Hepatocyte (in vitro differentiated cells): Measurements from ENCODE around the gene MPHOSPH8. TPM values are rescaled to one million over a fixed set of nuclear protein-coding genes. Genes with fewer than 3 reads are reported as not detected.

Source experiments
- DNase-seq: peaks from one replicate; pipeline ENCODE4 v3.0.0-alpha.2; 2016; ENCODE audit warnings: low spot score
- H2AFZ ChIP-seq: fragments of 200-600 bp; sonication (generic); 2 replicates; pipeline ENCODE4 v1.6.0; 2016; ENCODE audit warnings: antibody characterized with exemption, mild to moderate bottlenecking
- H3K27ac ChIP-seq: fragments of 200-600 bp; sonication (generic); 2 replicates; pipeline ENCODE4 v1.5.1; 2016; ENCODE audit warnings: mild to moderate bottlenecking
- H3K27me3 ChIP-seq: fragments of 200-600 bp; sonication (generic); 2 replicates; pipeline ENCODE4 v1.6.1; 2016
- H3K36me3 ChIP-seq: fragments of 200-600 bp; sonication (generic); replicated peaks from 2 replicates; pipeline ENCODE4 v1.5.1; 2016; ENCODE audit warnings: low read depth; ENCODE audit not compliant: insufficient read depth
- H3K4me1 ChIP-seq: fragments of 200-600 bp; sonication (generic); 2 replicates; pipeline ENCODE4 v1.5.1; 2016; ENCODE audit warnings: mild to moderate bottlenecking, moderate library complexity; ENCODE audit not compliant: insufficient read depth
- H3K4me2 ChIP-seq: fragments of 200-600 bp; sonication (generic); 2 replicates; pipeline ENCODE4 v1.6.0; 2016
- H3K4me3 ChIP-seq: fragments of 200-600 bp; sonication (generic); 2 replicates; pipeline ENCODE4 v1.5.1; 2016; ENCODE audit warnings: mild to moderate bottlenecking
- H3K79me2 ChIP-seq: fragments of 200-600 bp; sonication (generic); 2 replicates; pipeline ENCODE4 v1.6.0; 2017; ENCODE audit warnings: mild to moderate bottlenecking
- H3K9me2 ChIP-seq: fragments of 200-600 bp; sonication (generic); replicated peaks from 2 replicates; pipeline ENCODE4 v1.6.0; 2017; ENCODE audit warnings: mild to moderate bottlenecking; ENCODE audit not compliant: insufficient read depth
- H3K9me3 ChIP-seq: fragments of 200-600 bp; sonication (generic); 2 replicates; pipeline ENCODE4 v1.5.1; 2016; ENCODE audit warnings: low read depth, mild to moderate bottlenecking
- H4K20me1 ChIP-seq: fragments of 200-600 bp; sonication (generic); 2 replicates; pipeline ENCODE4 v1.6.0; 2016; ENCODE audit warnings: mild to moderate bottlenecking; ENCODE audit not compliant: insufficient read depth, poor library complexity, severe bottlenecking
- EZH2 ChIP-seq: fragments of 200-600 bp; sonication (generic); IDR thresholded peaks from 2 replicates; pipeline ENCODE4 v1.6.1; 2016; ENCODE audit warnings: antibody characterized with exemption, mild to moderate bottlenecking, borderline replicate concordance
- EZH2phosphoT487 ChIP-seq: fragments of 200-600 bp; sonication (generic); IDR thresholded peaks from one replicate; pipeline ENCODE4 v1.6.1; 2018; ENCODE audit warnings: antibody characterized with exemption, mild to moderate bottlenecking, low read depth, moderate library complexity; ENCODE audit not compliant: unreplicated experiment, severe bottlenecking
- WGBS: methylation state at CpG from one replicate; pipeline ENCODE4 v1.1.6; 2016; ENCODE audit warnings: low lambda C conversion rate; ENCODE audit errors: missing lambda C conversion rate; 5-methylcytosine and 5-hydroxymethylcytosine counted together
- polyA plus RNA-seq: library from polyadenylated mRNA; unstranded; fragments of >200 nt; fragmentation: Nextera tagmentation; extraction: Ambion mirVana; gene quantifications from 2 replicates; pipeline ENCODE4 v1.2.1, GENCODE V29; 2016
- total RNA-seq: library from RNA; depleted of rRNA; stranded (reverse); fragments of >200 nt; gene quantifications from 2 replicates; pipeline ENCODE4 v1.2.3, GENCODE V29; 2014
- TF ChIP-seq, protein P1 (sequence below): fragments of 200-600 bp; sonication (generic); IDR thresholded peaks from 2 replicates; pipeline ENCODE4 v1.5.1; 2016; ENCODE audit warnings: antibody characterized with exemption, mild to moderate bottlenecking; ENCODE audit not compliant: poor library complexity

MPHOSPH8 gene
- total and polyA plus RNA-seq, 2 experiments from 2014 or later = 12.8 to 17.5 TPM

DNA sequence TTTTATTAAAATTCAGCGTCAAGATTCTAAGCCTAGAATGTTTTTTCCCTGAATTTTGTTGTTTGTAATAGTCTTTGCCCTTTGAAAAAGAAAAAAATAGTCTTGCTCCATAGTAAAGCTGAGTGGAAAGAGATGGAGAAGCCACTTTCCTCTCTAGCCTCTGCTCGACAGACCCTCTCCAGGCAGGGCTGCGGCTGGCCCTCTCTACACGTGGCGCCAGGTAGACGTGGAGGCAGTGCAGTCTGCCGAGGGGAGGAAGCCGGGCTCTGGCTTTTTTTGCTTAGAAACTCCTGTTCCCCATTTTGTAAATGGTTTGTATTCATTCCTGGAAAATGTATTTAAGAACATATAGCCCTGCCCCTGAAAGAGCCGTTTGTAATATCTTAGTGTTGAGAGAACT, 35.3 kb downstream of the MPHOSPH8 start:
- H3K4me3 ChIP-seq = no peak overlapping the region
- no peaks in the 10 kb centered on the region for H3K27me3 ChIP-seq
- H3K79me2 ChIP-seq = no peaks in the 10 kb centered on the region
- H2AFZ ChIP-seq = no peak overlapping the region
- TF ChIP-seq, protein P1, sequence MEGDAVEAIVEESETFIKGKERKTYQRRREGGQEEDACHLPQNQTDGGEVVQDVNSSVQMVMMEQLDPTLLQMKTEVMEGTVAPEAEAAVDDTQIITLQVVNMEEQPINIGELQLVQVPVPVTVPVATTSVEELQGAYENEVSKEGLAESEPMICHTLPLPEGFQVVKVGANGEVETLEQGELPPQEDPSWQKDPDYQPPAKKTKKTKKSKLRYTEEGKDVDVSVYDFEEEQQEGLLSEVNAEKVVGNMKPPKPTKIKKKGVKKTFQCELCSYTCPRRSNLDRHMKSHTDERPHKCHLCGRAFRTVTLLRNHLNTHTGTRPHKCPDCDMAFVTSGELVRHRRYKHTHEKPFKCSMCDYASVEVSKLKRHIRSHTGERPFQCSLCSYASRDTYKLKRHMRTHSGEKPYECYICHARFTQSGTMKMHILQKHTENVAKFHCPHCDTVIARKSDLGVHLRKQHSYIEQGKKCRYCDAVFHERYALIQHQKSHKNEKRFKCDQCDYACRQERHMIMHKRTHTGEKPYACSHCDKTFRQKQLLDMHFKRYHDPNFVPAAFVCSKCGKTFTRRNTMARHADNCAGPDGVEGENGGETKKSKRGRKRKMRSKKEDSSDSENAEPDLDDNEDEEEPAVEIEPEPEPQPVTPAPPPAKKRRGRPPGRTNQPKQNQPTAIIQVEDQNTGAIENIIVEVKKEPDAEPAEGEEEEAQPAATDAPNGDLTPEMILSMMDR = no peak
- TF ChIP-seq EZH2phosphoT487 = no peak
- no peak for TF ChIP-seq EZH2
- H3K9me2 ChIP-seq = no peaks in the 10 kb centered on the region
- H3K4me2 ChIP-seq = no peak overlapping the region
- H3K4me1 ChIP-seq = no peaks in the 10 kb centered on the region
- no peaks in the 10 kb centered on the region for H4K20me1 ChIP-seq
- 94% methylated on average over 9 of the region's 9 CpGs for WGBS
- no peaks in the 10 kb centered on the region for H3K9me3 ChIP-seq
- H3K27ac ChIP-seq = no peak overlapping the region
- no peak for DNase-seq
- no peaks in the 10 kb centered on the region for H3K36me3 ChIP-seq

DNA sequence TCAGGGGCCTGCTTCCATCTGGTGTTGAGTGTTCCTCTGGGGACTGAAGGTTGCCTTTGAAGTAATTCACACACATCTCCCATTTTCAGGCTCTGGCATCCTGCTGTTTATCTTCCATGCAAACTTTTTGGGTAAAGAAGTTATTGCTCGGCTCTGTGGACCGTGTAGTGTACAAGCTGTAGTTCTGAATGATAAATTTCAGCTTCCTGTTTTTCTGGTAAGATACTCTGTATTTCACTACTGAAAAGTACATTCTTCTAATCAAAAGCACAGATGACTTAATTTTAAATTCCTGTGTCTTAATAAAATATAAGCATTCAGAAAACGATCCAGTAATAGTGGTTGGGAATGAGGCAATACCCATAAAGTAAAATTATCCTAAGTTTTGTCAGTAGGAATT, 36.7 kb downstream of the MPHOSPH8 start:
- Histone ChIP-seq H3K9me3 (no peaks in the 10 kb centered on the region), H2AFZ (no peak overlapping the region), H3K27me3 (no peaks in the 10 kb centered on the region), H3K27ac (no peak overlapping the region), H3K4me1 (no peaks in the 10 kb centered on the region), H3K4me2 (no peak overlapping the region), H3K79me2 (no peaks in the 10 kb centered on the region), H4K20me1 (no peaks in the 10 kb centered on the region), H3K36me3 (no peaks in the 10 kb centered on the region), H3K4me3 (no peak overlapping the region), H3K9me2 (no peaks in the 10 kb centered on the region)
- WGBS = 35% methylated on average over 3 of the region's 3 CpGs
- TF ChIP-seq EZH2 = no peak
- TF ChIP-seq EZH2phosphoT487 = no peak
- TF ChIP-seq, protein P1 = no peak
- no peak for DNase-seq

- Histone ChIP-seq H3K27ac (no peak overlapping the region), H3K4me2 (no peak overlapping the region), H3K79me2 (no peaks in the 10 kb centered on the region), H2AFZ (no peak overlapping the region), H3K9me3 (no peaks in the 10 kb centered on the region), H3K4me1 (no peaks in the 10 kb centered on the region), H3K36me3 (no peaks in the 10 kb centered on the region), H3K4me3 (no peak overlapping the region), H3K27me3 (no peaks in the 10 kb centered on the region), H3K9me2 (no peaks in the 10 kb centered on the region), H4K20me1 (no peaks in the 10 kb centered on the region)
- DNase-seq = no peak
- 96% methylated on average over 4 of the region's 5 CpGs for WGBS
- TF ChIP-seq EZH2phosphoT487 (no peak), EZH2 (no peak)
- TF ChIP-seq, protein P1 = no peak
These were observed 39.5 kb downstream of the MPHOSPH8 start for GRCh38 chr13:19672990-19673389.
